ENCODE data around the gene CR1L.

The CR1L gene

GRCh38 chr1:207649210-207649753 is 4.3 kb downstream of the CR1L start:
- TF ChIP-seq, protein P1, sequence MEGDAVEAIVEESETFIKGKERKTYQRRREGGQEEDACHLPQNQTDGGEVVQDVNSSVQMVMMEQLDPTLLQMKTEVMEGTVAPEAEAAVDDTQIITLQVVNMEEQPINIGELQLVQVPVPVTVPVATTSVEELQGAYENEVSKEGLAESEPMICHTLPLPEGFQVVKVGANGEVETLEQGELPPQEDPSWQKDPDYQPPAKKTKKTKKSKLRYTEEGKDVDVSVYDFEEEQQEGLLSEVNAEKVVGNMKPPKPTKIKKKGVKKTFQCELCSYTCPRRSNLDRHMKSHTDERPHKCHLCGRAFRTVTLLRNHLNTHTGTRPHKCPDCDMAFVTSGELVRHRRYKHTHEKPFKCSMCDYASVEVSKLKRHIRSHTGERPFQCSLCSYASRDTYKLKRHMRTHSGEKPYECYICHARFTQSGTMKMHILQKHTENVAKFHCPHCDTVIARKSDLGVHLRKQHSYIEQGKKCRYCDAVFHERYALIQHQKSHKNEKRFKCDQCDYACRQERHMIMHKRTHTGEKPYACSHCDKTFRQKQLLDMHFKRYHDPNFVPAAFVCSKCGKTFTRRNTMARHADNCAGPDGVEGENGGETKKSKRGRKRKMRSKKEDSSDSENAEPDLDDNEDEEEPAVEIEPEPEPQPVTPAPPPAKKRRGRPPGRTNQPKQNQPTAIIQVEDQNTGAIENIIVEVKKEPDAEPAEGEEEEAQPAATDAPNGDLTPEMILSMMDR (IDR thresholded peaks at IDR 0.05) = no peak
- no peak overlapping the region for H3K27ac ChIP-seq
- H3K4me3 ChIP-seq (ENCODE audit: low read depth in 1 of 2, low read length in 1 of 2) = no peak overlapping the region
- no peaks in the 10 kb centered on the region for H3K36me3 ChIP-seq
- peaks cover 33% of the 10 kb centered on the region for H3K27me3 ChIP-seq
- no peaks in the 10 kb centered on the region for H3K9me3 ChIP-seq
- peaks cover 10% of the 10 kb centered on the region in 2 experiments for H3K4me1 ChIP-seq (ENCODE audit: control insufficient read depth in 1 of 2, insufficient read depth in 1 of 2, low read depth in 1 of 2, low read length in 1 of 2)

GRCh38 chr1:207649865-207650580 is 5.1 kb downstream of the CR1L start:
- Histone ChIP-seq H3K27me3 (peaks cover 26% of the 10 kb centered on the region), H3K9me3 (no peaks in the 10 kb centered on the region), H3K4me3 (ENCODE audit: low read depth in 1 of 2, low read length in 1 of 2) (no peak overlapping the region), H3K4me1 (ENCODE audit: control insufficient read depth in 1 of 2, insufficient read depth in 1 of 2, low read depth in 1 of 2, low read length in 1 of 2) (peaks cover 3% of the 10 kb centered on the region in 2 experiments), H3K36me3 (no peaks in the 10 kb centered on the region), H3K27ac (no peak overlapping the region)
- TF ChIP-seq, protein P1 (IDR thresholded peaks at IDR 0.05) = no peak

GRCh38 chr1:207651583-207651982 is 6.7 kb downstream of the CR1L start:
- peaks cover 16% of the 10 kb centered on the region for H3K27me3 ChIP-seq
- no peak overlapping the region for H3K4me3 ChIP-seq (ENCODE audit: low read depth in 1 of 2, low read length in 1 of 2)
- H3K27ac ChIP-seq = no peak overlapping the region
- no peaks in the 10 kb centered on the region for H3K4me1 ChIP-seq (ENCODE audit: control insufficient read depth in 1 of 2, insufficient read depth in 1 of 2, low read depth in 1 of 2, low read length in 1 of 2)
- no peaks in the 10 kb centered on the region for H3K9me3 ChIP-seq
- TF ChIP-seq, protein P1 (IDR thresholded peaks at IDR 0.05) = no peak
- no peaks in the 10 kb centered on the region for H3K36me3 ChIP-seq

- H3K4me1 ChIP-seq (ENCODE audit: control insufficient read depth in 1 of 2, insufficient read depth in 1 of 2, low read depth in 1 of 2, low read length in 1 of 2) = no peaks in the 10 kb centered on the region
- H3K36me3 ChIP-seq = no peaks in the 10 kb centered on the region
- no peaks in the 10 kb centered on the region for H3K9me3 ChIP-seq
- H3K27me3 ChIP-seq = peaks cover 15% of the 10 kb centered on the region
- TF ChIP-seq, protein P1 (IDR thresholded peaks at IDR 0.05) = no peak
- no peak overlapping the region for H3K27ac ChIP-seq
- H3K4me3 ChIP-seq (ENCODE audit: low read depth in 1 of 2, low read length in 1 of 2) = no peak overlapping the region
These were observed 9.4 kb downstream of the CR1L start for GRCh38 chr1:207654320-207654719.

DNA sequence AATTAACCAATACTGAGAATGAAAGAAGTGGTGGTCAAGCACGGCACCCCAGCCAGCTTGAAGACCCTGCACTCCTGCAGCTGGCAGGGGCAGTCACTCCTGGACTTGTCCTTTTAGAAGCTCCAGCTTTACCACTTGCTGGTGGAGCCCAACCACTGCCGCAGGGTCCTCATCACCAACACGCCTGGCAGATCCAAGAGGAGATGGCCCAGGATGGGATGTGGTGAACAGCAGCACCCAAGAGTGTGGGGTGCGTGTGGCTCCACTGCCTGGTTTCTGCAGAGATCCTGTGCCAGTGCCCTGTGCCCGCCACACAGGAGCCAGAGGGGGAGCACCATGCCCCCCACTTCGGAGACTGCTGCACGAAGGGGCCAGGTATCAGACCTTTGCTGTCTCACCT is 13.5 kb downstream of the CR1L start:
- H3K27me3 ChIP-seq = peaks cover 23% of the 10 kb centered on the region
- no peak overlapping the region for H3K27ac ChIP-seq
- H3K9me3 ChIP-seq = no peaks in the 10 kb centered on the region
- TF ChIP-seq, protein P1 (IDR thresholded peaks at IDR 0.05) = no peak
- no peaks in the 10 kb centered on the region for H3K4me1 ChIP-seq (ENCODE audit: control insufficient read depth in 1 of 2, insufficient read depth in 1 of 2, low read depth in 1 of 2, low read length in 1 of 2)
- H3K36me3 ChIP-seq = no peaks in the 10 kb centered on the region
- no peak overlapping the region for H3K4me3 ChIP-seq (ENCODE audit: low read depth in 1 of 2, low read length in 1 of 2)
